Measurements from ENCODE around the gene MRTFB.
"Not testable (repeated sequence)": the region's sequence is repeated elsewhere in the genome, so short reads cannot be mapped to it uniquely, and the experiment has no call there.

The MRTFB gene

GRCh38 chr16:14180481-14180944 lies 109.4 kb downstream of the MRTFB start:
- in situ Hi-C loops (cut with MboI; ENCODE audit: low sequenced_read_pairs), result no loop called here

- in situ Hi-C loops (cut with MboI; ENCODE audit: low sequenced_read_pairs), result no loop called here
These were observed 110.4 kb downstream of the MRTFB start for GRCh38 chr16:14181371-14182050.

DNA sequence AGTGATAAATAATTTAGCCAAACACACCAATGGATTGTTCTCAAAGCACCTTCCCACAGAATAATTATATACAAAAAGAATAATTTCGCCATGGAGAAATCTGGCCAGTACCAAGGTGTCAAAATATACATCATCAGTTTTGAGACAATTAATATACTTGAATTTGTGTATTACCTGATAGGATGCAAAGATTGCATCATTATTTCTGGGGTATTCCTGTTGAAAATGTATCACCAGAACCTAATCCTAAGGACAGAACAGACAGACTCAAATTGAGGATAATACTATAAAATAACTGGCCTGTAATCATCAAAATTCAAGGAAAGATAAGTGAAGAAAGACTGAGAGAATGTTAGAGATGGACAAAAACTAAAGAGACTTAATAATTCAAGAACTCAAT lies 111.9 kb downstream of the MRTFB start:
- in situ Hi-C loops (cut with MboI; ENCODE audit: low sequenced_read_pairs), result no loop called here

DNA sequence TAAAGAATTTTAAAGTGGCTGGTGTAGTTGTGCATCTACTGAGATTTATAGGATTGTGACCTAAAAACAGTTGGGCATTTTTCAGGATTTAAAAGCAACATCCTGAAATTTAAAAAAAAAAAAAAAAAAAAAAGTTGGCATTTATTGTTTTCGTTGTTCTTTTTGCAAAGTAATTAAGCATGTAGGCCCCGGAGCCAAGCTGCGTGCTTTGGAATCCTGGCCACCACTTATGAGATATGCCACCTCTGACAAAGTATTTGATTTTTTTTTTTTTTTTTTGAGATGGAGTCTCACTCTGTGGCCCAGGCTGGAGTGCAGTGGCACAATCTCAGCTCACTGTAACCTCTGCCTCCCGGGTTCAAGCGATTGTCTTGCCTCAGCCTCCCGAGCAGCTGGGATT lies 112.8 kb downstream of the MRTFB start:
- in situ Hi-C loops (cut with MboI; ENCODE audit: low sequenced_read_pairs), result not testable (repeated sequence)

GRCh38 chr16:14186007-14186794 lies 115.1 kb downstream of the MRTFB start:
- in situ Hi-C loops (cut with MboI; ENCODE audit: low sequenced_read_pairs), result no loop called here

DNA sequence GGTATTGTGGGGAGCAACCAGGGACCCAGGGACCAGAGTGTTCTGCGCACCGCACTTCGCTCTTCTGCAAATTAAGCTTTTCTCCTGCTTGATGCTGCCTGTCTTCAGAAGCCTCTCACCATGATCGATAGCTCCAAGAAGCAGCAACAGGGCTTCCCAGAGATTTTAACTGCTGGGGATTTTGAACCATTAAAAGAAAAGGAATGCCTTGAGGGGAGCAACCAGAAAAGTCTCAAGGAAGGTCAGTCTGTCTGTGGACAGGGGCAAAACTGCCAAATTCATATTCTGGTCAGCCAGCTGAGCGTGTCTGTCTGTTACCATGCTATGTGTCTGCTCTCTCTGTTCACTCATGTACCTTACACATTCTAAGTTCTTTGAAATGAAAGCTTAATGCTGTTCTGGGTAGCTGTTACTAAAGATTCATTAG lies 115.7 kb downstream of the MRTFB start:
- in situ Hi-C loops (cut with MboI; ENCODE audit: low sequenced_read_pairs), result no loop called here

GRCh38 chr16:14187517-14188338 lies 116.6 kb downstream of the MRTFB start:
- in situ Hi-C loops (cut with MboI; ENCODE audit: low sequenced_read_pairs), result no loop called here

GRCh38 chr16:14193316-14193871 lies 122.3 kb downstream of the MRTFB start:
- in situ Hi-C loops (cut with MboI; ENCODE audit: low sequenced_read_pairs), result no loop called here

GRCh38 chr16:14194721-14195120 lies 123.6 kb downstream of the MRTFB start:
- in situ Hi-C loops (cut with MboI; ENCODE audit: low sequenced_read_pairs), result no loop called here

DNA sequence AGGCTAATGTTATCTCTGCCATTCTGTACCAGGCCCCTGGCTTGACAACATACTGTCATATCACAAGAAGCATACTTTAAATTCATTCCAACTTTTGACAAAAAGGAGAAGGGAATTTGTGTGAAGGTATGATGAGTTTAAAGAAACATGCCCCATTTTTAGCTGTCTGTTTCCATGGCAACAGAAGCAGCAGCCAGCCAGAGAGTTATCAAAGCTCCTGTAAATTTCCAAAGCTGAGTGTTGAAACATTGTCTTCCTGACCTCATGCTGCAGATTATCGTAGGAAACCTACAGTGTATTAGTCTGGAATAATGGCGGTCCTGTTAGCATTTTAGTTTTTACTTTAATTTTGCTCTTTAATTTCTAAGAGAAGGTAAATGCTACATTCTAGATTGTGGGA lies 124.9 kb downstream of the MRTFB start:
- in situ Hi-C loops (cut with MboI; ENCODE audit: low sequenced_read_pairs), result no loop called here

- in situ Hi-C loops (cut with MboI; ENCODE audit: low sequenced_read_pairs), result no loop called here
These were observed 125.4 kb downstream of the MRTFB start for GRCh38 chr16:14196539-14196938.

GRCh38 chr16:14198012-14198411 lies 126.9 kb downstream of the MRTFB start:
- in situ Hi-C loops (cut with MboI; ENCODE audit: low sequenced_read_pairs), result no loop called here

DNA sequence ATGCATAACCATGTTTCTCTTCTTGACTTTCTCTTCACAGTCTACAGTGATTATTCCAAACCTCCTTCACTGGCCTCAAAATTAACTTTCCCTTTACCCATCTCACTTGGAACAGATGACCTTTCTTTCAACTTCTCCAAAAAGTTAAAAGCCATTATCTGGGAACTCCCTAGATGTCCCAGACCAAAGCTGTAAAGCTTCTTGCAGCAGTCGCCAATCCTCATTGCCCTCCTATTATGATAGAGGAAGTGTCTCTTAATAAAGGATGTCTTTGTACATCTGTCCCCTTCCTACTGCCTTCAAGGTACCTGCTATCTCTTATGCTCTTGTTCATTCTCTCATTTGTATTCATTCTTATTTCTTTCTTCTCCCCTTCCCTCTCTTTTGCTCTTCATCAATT lies 127.5 kb downstream of the MRTFB start:
- in situ Hi-C loops (cut with MboI; ENCODE audit: low sequenced_read_pairs), result no loop called here

- in situ Hi-C loops (cut with MboI; ENCODE audit: low sequenced_read_pairs), result no loop called here
These were observed 128.1 kb downstream of the MRTFB start for GRCh38 chr16:14199199-14199598.

GRCh38 chr16:14199624-14200023 lies 128.5 kb downstream of the MRTFB start:
- in situ Hi-C loops (cut with MboI; ENCODE audit: low sequenced_read_pairs), result no loop called here

DNA sequence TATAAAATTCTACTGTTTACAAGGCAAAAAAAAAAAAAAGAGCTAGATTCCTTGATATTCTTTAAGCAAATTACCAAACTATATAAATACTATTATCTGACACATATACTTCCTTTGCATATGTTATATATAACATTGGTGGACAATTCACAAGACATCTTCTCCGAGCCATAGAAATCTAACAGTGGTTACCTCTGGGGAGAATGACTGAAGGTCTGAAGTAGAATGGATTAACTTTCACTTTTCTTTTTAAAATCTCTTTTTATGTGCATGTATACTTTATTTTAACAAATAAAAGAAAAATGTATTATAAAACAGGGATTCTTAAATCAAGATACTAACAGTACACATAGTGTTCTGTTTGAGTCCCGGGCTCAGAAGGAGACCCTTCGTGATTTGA lies 131.0 kb downstream of the MRTFB start:
- in situ Hi-C loops (cut with MboI; ENCODE audit: low sequenced_read_pairs), result no loop called here

- in situ Hi-C loops (cut with MboI; ENCODE audit: low sequenced_read_pairs), result no loop called here
These were observed 131.6 kb downstream of the MRTFB start for GRCh38 chr16:14202697-14203096.

GRCh38 chr16:14203166-14203565 lies 132.0 kb downstream of the MRTFB start:
- in situ Hi-C loops (cut with MboI; ENCODE audit: low sequenced_read_pairs), result no loop called here

GRCh38 chr16:14205666-14206065 lies 134.5 kb downstream of the MRTFB start:
- in situ Hi-C loops (cut with MboI; ENCODE audit: low sequenced_read_pairs), result no loop called here

DNA sequence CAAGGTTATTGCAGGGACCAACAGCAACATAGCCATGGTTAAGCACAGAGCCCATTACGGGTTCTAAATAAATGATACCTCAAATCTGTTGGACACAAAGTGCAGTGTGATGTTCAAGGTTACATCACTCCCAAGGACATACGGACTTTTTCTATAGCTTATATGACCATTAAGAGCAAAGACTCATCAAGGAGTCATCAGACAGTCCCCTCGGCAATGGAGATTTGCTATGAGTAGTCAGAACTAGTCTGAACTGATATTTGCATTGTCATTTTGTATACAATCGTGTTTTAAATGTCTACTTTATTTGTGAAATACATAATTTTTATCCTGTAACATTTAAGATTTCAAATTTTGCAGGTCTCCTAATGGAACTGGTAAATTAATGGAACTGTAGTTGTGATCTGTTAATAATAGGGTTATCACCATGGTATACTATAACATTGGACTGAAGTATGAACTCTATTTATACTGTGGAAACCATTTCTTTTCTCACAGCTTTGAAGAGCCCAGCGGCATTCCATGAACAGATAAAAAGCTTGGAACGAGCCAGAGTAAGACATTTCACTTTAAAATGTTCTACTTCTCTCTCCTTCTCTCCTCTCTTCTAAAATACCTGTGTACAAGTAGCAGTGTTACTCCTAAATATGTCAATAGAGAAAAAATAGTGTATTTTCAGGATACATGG lies 140.9 kb downstream of the MRTFB start:
- in situ Hi-C loops (cut with MboI; ENCODE audit: low sequenced_read_pairs), result no loop called here

GRCh38 chr16:14215941-14216340 lies 144.8 kb downstream of the MRTFB start:
- in situ Hi-C loops (cut with MboI; ENCODE audit: low sequenced_read_pairs), result no loop called here
